Kasumi-1 (cell line): ENCODE measurements around the gene GMNC.
A peak's percentile ranks its signal among the peaks of the same experiment; 100 is the strongest.
"Not testable (repeated sequence)": the region's sequence is repeated elsewhere in the genome, so short reads cannot be mapped to it uniquely, and the experiment has no call there.

Source experiments
- DNase-seq, 2 experiments: peaks; one replicate each; lab custom pipeline; 2025; lab: John Stamatoyannopoulos, UW

The GMNC gene, protein sequence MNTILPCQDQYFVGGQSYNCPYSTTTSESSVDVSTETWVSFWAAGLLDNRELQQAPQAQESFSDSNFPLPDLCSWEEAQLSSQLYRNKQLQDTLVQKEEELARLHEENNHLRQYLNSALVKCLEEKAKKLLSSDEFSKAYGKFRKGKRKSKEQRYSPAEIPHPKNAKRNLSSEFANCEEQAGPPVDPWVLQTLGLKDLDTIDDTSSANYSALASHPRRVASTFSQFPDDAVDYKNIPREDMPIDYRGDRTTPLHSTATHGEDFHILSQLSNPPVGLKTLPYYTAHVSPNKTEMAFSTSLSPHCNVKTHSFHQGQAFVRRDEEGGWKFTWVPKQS

DNA sequence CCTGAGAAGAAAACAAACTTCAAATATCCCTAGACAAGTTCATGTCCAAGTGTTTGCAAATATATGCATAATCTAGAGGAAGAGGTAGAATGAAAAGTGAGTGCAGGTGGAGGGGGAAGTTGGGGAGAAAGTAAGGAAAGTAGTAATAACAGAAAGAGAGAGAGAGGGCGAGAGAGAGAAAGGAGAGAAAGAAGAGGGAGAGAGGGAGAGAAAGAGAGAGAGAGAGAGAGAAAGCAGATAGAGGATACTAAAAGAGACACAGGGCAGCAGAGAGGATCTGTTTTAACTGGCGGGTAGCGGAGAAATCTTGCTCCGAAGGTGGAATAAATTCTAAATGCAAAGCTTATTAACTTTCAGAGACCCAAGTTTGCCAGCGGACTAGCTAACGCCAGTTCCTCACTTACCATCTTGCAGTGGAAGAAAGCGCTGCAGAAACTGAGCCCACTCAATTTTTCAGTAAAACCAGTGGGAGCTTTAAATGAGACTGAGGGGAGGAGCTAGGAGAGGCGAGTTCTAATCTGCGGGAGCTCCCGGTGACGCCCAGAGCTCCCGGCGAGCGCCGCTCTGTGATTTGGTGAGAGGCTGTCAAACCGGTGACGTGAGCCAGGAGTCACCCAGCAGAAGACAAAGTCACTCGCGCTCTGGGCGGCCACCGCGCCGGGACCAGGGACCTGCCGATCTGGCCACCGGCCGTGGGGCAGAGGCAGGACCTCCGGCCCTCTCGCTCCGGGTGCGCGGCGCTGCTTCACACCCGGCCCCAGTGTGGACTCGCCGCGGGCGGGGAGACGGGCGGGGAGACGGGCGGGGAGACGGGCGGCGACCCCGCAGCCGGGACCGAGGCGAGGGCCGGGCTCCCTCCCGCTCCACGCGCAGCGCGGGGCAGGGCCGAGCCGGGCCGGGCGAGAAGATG is at the start of gene GMNC:
Gene GMNC (minus strand): TSS at position 486 of the 910 bp plus-strand sequence. CDS start 79 bp downstream, at position 407.
- no peak for DNase-seq

DNA sequence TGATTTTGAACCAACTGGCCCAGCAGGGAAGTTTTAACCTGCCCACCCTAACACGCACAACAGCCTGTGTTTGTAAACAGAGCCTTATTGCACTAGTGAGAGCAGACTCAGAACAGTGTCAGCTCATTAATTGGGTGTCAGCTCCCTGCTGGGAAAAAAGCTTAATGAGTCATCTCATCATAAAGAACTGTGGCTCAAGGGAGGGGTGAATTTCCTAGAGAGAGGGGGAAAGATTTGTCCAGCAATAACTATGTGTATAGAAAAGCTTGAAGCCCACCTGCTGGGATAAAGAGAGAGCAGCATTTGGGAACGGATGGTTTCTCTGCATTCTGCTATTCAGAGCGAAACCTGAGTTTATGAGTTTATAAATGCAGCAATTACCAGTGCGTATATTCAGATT is 48.9 kb upstream of the GMNC start:
- DNase-seq = no peak

DNA sequence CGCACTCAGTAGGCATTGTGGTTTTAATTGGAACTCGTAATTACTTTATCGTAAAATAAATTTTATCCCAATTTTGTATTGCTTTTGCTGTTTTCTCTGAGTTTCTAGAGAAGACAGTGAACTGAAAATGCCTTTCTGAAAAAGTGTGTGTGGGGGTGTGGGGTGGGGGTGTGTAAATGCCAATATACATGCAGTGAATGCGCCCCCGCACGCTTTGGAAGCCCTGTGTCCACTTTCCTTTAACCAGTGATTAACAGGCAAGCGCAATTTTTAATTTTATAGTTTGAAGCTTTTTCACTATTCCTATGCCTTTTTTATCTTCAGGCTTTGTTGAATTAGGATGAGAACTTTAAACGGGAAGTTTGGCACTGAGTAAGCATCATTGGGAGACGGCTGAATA is 47.4 kb upstream of the GMNC start:
- no peak for DNase-seq

DNA sequence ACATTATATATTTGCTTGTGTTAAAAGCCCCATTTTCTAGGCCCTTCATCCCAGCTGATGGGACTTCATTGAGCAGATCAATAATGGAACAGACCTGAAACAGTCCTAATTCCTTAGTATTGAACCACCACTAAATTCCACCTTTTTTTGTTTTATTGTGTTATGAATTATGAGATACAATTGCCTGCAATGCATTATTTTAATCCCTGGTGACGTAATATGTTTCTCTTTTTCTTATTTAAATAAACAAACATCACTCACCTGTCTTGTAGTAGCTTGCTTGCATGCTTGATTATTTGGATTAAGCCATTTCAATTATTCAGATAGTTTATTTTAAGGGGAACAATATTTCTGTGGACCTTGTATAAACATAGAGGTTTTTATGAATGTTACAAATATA is 40.7 kb upstream of the GMNC start:
- DNase-seq = no peak

DNA sequence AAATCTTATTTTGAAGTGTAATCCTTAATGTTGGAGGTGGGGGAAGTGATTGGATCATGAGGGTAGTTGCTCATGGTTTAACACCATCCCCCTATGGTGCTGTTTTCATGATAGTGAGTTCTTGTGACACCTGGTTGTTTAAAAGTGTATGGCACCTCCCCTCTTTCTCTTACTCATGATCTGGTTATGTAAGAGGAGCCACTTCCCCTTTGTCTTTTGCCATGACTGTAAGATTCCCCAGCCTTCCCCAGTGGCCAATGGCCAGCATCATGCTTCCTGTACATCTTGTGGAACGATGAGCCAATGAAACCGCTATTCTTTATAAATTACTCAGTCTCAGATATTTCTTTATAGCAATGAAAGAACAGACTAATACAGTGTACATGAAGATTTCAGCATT is 39.8 kb upstream of the GMNC start:
- peak; percentile 64 to 65 for DNase-seq

DNA sequence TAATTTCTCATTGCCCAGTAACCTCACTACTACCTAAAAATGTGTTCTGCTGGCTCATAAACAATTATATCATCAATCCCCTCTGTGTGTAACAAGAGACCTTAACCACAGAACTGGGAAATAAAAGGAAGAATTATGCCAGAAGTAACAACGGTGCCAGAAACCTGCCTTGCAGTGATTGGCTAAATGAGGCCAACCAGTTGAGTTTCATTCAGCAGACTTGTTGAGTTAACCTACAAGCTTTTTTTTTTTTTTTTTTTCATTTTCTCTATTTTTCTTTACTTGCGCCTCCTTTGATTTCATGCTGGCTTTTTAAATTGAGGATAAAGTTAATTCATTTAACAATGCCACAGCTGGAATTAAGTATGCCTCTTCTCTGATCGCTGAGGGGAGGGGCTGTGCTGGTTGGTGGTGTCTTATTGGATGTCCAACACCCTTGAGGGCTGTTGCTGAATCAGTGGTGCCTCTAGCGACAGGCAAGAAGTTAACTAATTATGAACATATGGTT is 30.0 kb upstream of the GMNC start:
- DNase-seq = no peak

DNA sequence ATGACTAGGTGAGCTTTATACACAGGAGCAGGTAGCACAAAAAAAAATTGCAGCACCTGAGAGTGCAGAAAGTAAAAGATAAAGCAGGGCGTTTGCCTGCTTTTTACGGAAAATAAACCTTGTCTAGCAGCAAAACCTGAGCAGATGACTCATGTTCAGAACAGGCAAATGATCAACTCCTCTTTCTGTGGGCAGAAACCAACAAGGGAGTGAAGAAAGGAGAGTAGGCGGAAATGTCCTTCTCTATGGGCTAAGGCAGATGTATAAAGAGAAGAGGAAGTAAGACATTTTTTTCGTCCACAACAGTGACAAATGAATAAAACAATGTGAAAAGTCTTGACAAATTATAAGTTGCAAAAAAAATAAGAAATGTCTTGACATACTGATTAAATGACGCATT is 24.5 kb upstream of the GMNC start:
- DNase-seq = peak; percentile 60 to 71

DNA sequence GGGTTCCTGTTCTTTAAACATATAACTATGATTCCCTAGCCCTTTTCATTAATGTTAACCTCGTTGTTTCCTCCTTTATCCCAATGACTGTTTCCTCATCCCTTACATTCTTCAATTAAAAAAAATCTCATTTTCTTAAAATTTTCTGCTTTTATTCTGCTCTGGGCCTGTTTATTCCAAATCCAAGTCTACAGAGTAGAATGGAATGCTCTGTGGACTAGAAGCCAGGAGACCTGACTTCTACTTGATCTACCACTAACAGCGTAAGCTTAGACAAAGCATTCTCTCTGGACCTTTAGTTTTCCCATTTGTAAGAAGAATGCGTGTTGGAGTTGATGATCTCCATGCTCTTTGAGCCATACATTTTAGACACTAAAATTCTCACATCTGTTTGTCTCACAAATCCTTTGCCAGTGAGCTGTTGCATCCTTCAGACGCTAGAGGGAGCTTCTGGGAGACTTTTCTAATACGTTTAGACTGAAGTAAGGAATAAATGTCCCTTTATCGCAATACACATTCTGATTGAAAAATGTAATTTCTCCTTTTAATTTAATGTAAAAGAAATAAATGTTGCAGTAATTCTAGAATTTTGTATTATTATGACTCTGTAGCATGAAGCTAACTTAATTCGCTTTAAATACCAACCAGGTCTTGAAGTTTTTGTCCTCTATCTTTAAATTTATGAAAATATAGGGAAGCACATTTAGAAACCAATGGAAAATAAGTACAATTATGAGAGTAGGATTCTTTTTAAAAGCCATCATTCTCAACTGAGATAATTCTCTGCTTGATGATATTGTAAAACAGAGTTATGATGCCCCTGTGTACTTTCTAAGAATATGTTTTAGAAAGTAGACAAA is 21.7 kb upstream of the GMNC start:
- DNase-seq = peak; percentile 70 to 76

DNA sequence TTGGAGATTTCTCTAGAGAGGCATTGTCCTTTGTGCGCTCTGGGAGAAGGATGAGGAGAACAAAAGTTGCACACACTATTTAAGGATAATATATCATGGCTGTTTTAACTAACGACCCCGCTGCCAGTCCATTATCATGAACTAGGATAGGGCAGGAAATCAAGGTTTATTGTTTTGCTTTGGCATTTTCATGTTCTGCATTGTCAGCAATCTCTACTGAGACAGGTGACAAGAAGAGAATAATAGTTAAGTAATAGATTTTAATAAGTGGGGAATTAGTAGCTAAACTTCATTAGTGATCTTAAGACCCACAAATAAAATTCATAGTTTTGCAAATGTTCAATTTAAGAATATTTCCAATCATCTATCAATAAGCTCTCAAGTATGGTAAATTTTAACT is 20.6 kb upstream of the GMNC start:
- no peak for DNase-seq

DNA sequence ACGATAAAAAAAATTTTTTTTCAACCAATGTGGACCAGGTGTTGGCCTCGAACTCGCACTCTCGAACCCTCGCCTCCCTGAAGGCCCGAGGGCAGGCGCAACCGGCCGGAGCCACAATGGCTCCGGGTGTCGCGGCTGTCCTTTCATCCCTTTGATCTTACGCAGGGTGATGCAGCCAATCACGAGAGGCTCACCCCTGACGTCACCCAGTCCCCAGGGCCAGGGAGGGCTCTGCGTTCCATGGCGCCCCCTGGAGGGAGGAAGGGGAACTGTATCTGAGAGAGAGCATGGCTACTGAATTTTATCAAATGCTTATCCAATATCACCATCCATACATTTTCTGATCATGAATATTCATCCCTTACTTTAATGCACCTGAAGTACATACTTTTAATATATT is 15.4 kb upstream of the GMNC start:
- DNase-seq = no peak

DNA sequence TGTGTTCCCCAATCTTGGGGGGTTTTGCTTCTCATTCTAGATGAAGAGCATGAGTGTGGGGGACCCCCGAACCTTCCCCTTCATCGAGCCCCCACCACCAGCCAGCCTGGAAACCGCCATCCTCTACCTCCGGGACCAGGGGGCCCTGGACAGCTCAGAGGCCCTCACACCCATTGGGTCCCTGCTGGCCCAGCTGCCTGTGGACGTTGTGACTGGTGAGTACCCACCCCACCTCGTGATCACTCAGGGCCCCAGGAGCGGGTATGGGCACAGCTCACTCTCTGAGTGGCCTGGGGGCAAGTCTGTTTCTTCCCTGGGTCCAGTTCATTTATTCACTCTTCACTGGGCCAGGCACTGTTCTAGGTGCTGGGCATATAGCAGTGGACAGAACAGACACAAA is 13.9 kb upstream of the GMNC start:
- DNase-seq = not testable (repeated sequence)

DNA sequence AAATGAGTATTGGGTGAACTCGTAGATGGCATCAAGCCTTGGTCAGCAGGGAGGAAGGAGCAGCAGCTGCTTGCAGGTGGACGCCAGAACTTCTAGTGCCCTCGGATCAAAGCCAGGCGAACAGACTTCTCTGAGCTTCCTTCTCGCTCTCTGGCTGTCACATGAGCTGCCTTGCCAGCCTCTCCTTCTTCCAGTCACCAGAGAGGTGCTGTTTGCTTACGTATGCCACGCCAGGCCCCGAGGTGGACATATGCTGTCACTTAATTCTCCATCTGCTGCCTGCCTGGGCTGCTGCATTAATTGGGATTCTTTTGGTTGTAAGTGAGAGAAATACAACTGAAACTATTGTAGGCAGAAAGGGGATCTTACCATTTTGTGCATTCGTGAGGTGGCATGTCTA is 12.6 kb upstream of the GMNC start:
- DNase-seq = not testable (repeated sequence)

DNA sequence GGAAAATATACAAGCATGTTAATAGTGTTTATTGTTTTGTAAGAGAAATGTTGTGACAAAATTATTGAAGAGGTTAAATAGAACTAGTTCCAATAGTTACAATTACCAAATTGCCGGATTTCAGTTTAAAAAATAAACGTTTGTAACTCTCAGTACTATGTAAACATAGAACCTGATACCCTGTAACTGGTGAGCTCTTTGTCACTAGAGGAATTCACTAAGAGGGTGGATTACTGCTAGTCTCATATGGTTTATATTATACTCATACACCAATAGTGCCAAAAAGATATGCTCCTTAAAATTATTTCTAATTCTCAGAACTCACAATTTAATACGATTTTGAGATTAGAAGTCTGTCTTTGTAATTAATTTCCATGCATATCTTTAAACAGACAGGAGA is 7.6 kb upstream of the GMNC start:
- no peak for DNase-seq

DNA sequence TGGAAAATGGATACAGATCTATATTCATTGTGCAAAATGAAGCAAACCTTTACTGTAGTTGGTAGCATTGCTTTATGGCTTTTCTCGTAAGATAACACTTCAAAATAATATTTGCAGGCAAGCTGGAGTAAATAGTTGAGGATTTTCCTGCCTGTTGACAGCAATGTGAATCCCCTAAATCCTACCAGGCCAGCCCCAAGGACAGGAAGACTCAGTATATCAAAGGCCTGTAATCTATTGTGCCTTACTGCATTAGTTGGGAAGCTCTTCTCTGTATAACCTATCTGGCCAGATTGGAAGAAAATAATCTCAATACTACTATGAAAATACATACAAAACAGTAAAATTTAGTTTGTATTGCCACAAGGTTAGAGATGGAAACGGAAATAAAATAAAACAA is 4.6 kb upstream of the GMNC start:
- no peak for DNase-seq

DNA sequence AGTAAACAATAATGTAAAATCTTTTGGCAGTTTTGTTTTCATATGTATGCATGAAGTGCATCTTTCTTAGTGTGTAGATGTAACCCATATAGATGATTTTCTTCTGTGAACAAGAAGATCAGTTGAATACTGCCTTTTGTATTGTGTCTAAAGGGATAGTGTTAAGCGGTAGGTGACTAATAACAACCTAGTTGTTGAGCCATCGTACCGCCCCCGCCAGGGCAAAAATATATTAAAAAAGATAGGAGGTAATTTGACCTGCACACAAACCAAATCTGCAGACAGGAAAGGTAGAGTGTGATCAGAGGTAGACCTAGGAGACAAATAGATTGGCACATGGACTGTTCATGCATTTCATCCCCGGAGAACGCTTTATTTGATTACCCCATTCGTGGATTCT is 3.3 kb upstream of the GMNC start:
- DNase-seq = no peak

DNA sequence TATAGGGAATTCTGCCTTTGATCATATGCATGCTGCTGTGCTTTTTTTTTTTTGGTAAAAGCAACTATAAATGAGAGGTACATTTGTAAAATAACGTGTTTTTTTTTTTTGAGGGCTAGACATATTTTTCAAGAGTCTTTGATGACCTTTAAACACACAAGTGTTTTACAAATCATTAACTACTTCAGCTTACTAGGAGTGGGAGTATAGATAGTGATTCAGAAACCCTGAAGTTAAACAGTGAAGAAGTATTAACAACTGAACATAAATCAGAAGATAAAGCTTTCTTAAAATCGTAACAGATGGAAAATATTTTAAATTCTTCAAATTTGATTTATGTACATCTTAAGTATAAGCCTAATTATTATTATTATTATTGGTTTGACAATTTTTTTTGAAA is 2.9 kb upstream of the GMNC start:
- DNase-seq = no peak

DNA sequence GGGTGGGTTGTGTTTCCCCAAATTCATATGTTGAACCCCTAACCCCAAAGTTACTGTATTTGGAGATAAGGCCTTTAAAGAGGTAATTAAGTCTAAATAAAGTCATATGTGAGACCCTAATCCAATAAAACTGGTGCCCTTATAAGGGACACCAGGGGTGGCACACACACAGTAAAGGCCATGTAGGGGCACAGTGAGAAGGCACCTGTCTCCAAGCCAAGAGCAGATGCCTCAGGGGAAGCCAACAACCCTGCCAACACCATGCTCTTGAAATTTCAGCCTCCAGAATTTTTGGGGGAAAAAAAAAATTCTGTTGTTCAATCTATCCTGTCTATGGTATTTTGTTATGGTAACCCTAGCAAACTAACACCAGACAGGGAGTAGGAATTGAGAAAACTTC is 1.5 kb upstream of the GMNC start:
- no peak for DNase-seq

DNA sequence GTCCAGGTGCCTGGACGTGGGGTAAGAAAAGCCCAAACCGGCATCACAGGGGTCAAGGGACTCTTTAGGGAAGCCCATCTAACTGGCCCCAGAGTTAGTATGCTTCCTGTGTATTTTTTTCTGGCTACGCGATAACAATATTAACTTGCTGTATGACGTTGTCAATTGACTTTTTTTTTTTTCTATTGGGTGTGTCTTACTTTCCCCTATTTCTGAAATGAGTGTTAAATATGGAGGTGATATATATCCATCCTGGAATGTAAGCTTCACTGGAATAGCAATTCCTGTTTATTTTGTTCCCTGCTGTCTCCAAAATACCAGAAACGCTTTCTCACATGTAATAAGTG is 598 bp upstream of the GMNC start:
- DNase-seq = no peak

DNA sequence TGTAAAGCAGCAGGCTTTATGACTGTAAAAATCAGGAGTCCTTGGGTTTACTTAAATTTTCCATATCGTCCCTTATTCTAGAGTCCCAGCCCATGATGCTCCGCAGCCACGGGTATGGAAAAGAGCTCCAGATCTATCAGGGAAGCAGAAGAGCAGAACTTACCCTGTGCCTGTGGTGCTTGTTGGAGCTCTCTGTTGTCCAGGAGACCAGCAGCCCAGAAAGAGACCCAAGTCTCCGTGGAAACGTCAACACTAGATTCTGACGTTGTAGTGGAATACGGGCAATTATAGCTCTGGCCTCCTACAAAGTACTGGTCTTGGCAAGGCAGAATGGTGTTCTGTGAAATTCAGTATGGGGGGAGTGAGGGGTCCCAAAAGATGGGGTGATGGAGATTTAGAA is 2.0 kb downstream of the GMNC start:
- no peak for DNase-seq

DNA sequence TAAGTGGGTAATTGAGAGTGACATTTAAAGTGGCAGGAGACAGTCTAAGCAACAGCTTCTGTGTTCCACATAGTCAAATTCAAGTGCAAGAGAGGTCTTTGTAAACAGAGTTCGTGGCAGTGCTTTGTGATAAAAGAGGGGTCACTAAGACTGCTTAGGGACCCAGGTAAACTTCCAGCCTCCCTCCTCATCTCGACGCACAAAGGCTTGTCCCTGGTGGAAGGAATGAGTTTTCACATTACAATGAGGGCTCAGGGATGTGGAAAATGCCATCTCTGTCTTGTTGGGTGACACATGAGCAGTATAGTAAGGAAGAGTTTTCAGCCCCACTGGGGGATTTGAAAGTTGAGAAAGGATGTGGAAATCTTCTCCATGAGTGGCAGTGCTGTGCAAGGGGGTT is 7.3 kb downstream of the GMNC start:
- DNase-seq = no peak

DNA sequence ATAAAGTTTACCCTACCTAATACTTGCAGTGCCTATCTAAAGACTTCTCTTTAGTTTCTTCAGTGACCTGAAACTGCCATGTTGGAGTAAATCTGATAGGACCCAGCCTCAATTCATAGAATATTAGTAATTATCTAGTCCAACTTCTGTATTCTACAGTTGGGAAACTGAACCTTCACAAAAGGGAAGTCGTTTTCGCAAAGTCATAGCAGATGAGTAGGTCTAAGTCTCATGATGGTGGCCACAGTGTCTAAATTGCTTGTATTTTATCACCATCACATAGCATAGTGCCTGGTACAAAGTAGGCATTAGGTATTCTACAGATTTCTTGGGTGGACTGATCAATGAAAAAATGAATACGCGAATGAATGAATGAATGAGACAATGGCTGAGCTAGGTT is 8.4 kb downstream of the GMNC start:
- DNase-seq = no peak

DNA sequence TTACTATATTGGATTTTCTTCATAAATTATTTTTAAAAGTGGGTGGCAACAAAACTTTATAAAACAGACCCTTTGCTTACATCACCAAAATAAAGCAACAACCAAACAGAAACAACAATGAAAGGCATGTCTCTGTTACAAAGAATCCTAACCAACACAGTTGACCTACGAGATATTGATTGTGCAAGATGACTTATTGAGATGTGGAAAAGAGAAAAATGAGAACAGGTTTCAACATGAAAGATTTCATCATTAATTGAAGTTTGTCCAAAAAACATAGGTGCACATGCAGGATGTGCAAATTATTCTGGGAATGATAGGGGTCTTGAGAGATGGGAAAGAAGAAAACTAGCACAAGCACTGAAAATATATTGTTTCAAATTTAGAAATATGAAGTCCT is 9.0 kb downstream of the GMNC start:
- no peak for DNase-seq
